K562 (cell line): Measurements from ENCODE around the gene KAZN. TPM values are rescaled to one million over a fixed set of nuclear protein-coding genes. Genes with fewer than 3 reads are reported as not detected.

ENCODE experiments used
- AFF1 ChIP-seq, 2 experiments: fragments of 450-650 bp; IDR thresholded peaks; 2 replicates each; pipeline ENCODE4 v1.6.1; 2018; ENCODE audit warnings: mild to moderate bottlenecking in 2 of 2, low read depth in 1 of 2; ENCODE audit not compliant: partially characterized antibody in 2 of 2
- ATF6 ChIP-seq: sonication (generic); formaldehyde crosslinking; IDR thresholded peaks from 2 replicates; pipeline ENCODE4 v1.4.0; 2020; ENCODE audit warnings: mild to moderate bottlenecking, missing genetic modification reagents
- FOXK1 ChIP-seq: sonication (generic); formaldehyde crosslinking; IDR thresholded peaks from 2 replicates; pipeline ENCODE4 v1.8.0; 2022; ENCODE audit warnings: missing genetic modification reagents, mild to moderate bottlenecking, borderline replicate concordance
- KLF1 ChIP-seq: fragments of 450-650 bp; IDR thresholded peaks from 2 replicates; pipeline ENCODE4 v1.6.1; 2016; ENCODE audit warnings: missing genetic modification characterization, missing compliant biosample characterization
- MTA3 ChIP-seq: fragments of 450-650 bp; formaldehyde crosslinking; IDR thresholded peaks from 2 replicates; pipeline ENCODE4 v1.6.1; 2017; ENCODE audit warnings: mild to moderate bottlenecking, borderline replicate concordance
- NR4A1 ChIP-seq, 2 experiments: fragments of 250-450 bp in 1 of 2; fragments of 450-650 bp in 1 of 2; sonication (Bioruptor Pico) in 1 of 2; IDR thresholded peaks; 2 replicates each; pipeline versions ENCODE4 v1.4.0 to v1.6.1; 2016 to 2020; ENCODE audit warnings: mild to moderate bottlenecking in 2 of 2, missing compliant biosample characterization in 1 of 2, missing genetic modification characterization in 1 of 2, moderate library complexity in 1 of 2
- SMAD4 ChIP-seq: fragments of 250-450 bp; sonication (Bioruptor Pico); conservative IDR thresholded peaks from 2 replicates; pipeline ENCODE4 v1.8.0; 2021; ENCODE audit warnings: inconsistent platforms, mild to moderate bottlenecking, moderate library complexity
- SMARCA5 ChIP-seq: fragments of 450-650 bp; IDR thresholded peaks from 2 replicates; pipeline ENCODE4 v1.6.1; 2016
- SNAPC5 ChIP-seq: fragments of 250-450 bp; sonication (Bioruptor Pico); IDR thresholded peaks from 2 replicates; pipeline ENCODE4 v1.8.0; 2021; ENCODE audit warnings: moderate library complexity, mild to moderate bottlenecking, inconsistent platforms
- SPI1 ChIP-seq: IDR thresholded peaks from 2 replicates; pipeline ENCODE4 v1.6.1; 2011; ENCODE audit warnings: low read depth, low read length, control low read depth, borderline replicate concordance
- SREBF1 ChIP-seq: fragments of 150-350 bp; IDR thresholded peaks from 2 replicates; pipeline ENCODE4 v1.6.1; 2014; ENCODE audit warnings: antibody characterized with exemption, low read depth, low read length, borderline replicate concordance
- TEAD1 ChIP-seq, 2 experiments: fragments of 450-650 bp in 1 of 2; sonication (generic) in 1 of 2; formaldehyde crosslinking; IDR thresholded peaks; 2 replicates each; pipeline versions ENCODE4 v1.4.0 to v1.8.0; 2020 to 2022; ENCODE audit warnings: mild to moderate bottlenecking in 2 of 2, missing genetic modification reagents in 1 of 2
- ZBTB12 ChIP-seq: fragments of 250-450 bp; sonication (Bioruptor Pico); IDR thresholded peaks from 2 replicates; pipeline ENCODE4 v1.4.0; 2020
- ZNF277 ChIP-seq: fragments of 250-450 bp; sonication (Bioruptor Pico); IDR thresholded peaks from 2 replicates; pipeline ENCODE4 v1.8.0; 2022; ENCODE audit warnings: inconsistent platforms, mild to moderate bottlenecking, moderate library complexity, borderline replicate concordance
- ZNF699 ChIP-seq: fragments of 250-450 bp; sonication (Bioruptor Pico); IDR thresholded peaks from 2 replicates; pipeline ENCODE4 v1.8.0; 2021; ENCODE audit warnings: mild to moderate bottlenecking, moderate library complexity; ENCODE audit not compliant: insufficient replicate concordance
- polyA plus RNA-seq, 8 experiments: library from polyadenylated mRNA; depleted of rRNA in 4 of 8; stranded (reverse) in 5 of 8; unstranded in 3 of 8; fragments of >200 nt; fragmentation: Nextera tagmentation in 2 of 8; fragmentation: Illumina TruSeq in 1 of 8; extraction: Ambion mirVana in 2 of 8; extraction: Trizol in 1 of 8; gene quantifications; 2 replicates each; pipeline versions ENCODE4 v1.2.1 to v1.2.3, GENCODE V29; 2011 to 2014; ENCODE audit warnings: inconsistent platforms in 1 of 8, missing spikeins in 1 of 8
- total RNA-seq, 7 experiments: library from RNA; depleted of rRNA in 6 of 7; stranded (reverse); fragments of >200 nt in 6 of 7; fragmentation: Illumina TruSeq in 2 of 7; extraction: Trizol in 2 of 7; gene quantifications; 2 replicates each; pipeline versions ENCODE4 v1.2.1 to v1.2.3, GENCODE V29; 2011 to 2021; ENCODE audit warnings: low replicate concordance in 1 of 7

The KAZN gene
- total and polyA plus RNA-seq, 9 of the 15 experiments (the other 6 are each of a cell fraction or from before 2014, with no cell fraction given): 2.1 to 21.6 (median 5.4) TPM

GRCh38 chr1:14648896-14649855 is 50.7 kb downstream of the KAZN start (continued):
- TF ChIP-seq AFF1 (IDR thresholded peaks at IDR 0.05; ENCODE audit: low read depth in 1 of 2, partially characterized antibody in 2 of 2): no peak
- TF ChIP-seq SMAD4 (CRISPR knock-in tag): no peak
- peak; percentile 63 for TF ChIP-seq SMARCA5
- TF ChIP-seq SNAPC5: no peak
- no peak for TF ChIP-seq SPI1
- no peak for TF ChIP-seq SREBF1
- no peak for TF ChIP-seq MTA3
- no peak for TF ChIP-seq ZNF699 (CRISPR knock-in tag)
- no peak for TF ChIP-seq NR4A1 (CRISPR knock-in tag; IDR thresholded peaks at IDR 0.05)
- no peak for TF ChIP-seq NR4A1 (tag; IDR thresholded peaks at IDR 0.05)
- TF ChIP-seq ZNF277: no peak
- no peak for TF ChIP-seq FOXK1 (CRISPR knock-in tag)
- no peak for TF ChIP-seq ZBTB12
- no peak for TF ChIP-seq ATF6 (CRISPR knock-in tag)
- TF ChIP-seq TEAD1 (CRISPR knock-in tag; IDR thresholded peaks at IDR 0.05): no peak
- TF ChIP-seq KLF1 (tag): no peak
- TF ChIP-seq, all 486 proteins: peak for 7
